Neuronal stem cell (in vitro differentiated cells): Measurements from ENCODE around the gene TRIM71.

ENCODE experiments used
- DNase-seq: peaks from one replicate; pipeline ENCODE4 v3.0.0-alpha.2; 2013; ENCODE audit warnings: low spot score
- H2AFZ ChIP-seq: one replicate; pipeline ENCODE4 v1.6.1; 2013; ENCODE audit warnings: mild to moderate bottlenecking, low read length, inconsistent platforms
- H2AK5ac ChIP-seq: 2 replicates; pipeline ENCODE4 v1.6.1; 2013; ENCODE audit warnings: low read depth, mild to moderate bottlenecking, inconsistent platforms, low read length, moderate library complexity, mixed read lengths
- H2BK120ac ChIP-seq: 2 replicates; pipeline ENCODE4 v1.6.1; 2013; ENCODE audit warnings: low read depth, mild to moderate bottlenecking, inconsistent platforms, low read length, moderate library complexity, mixed read lengths
- H2BK12ac ChIP-seq: one replicate; pipeline ENCODE4 v1.6.1; 2013; ENCODE audit warnings: low read length, inconsistent platforms
- H2BK15ac ChIP-seq: 2 replicates; pipeline ENCODE4 v1.6.1; 2013; ENCODE audit warnings: mild to moderate bottlenecking, low read length, inconsistent platforms, mixed read lengths
- H2BK5ac ChIP-seq: one replicate; pipeline ENCODE4 v1.6.1; 2013; ENCODE audit warnings: inconsistent platforms, mild to moderate bottlenecking, low read length, moderate library complexity
- H3K14ac ChIP-seq: one replicate; pipeline ENCODE4 v1.6.1; 2013; ENCODE audit warnings: low read length, inconsistent platforms
- H3K18ac ChIP-seq: 2 replicates; pipeline ENCODE4 v1.6.1; 2013; ENCODE audit warnings: low read length, inconsistent platforms
- H3K23ac ChIP-seq: 2 replicates; pipeline ENCODE4 v1.6.1; 2013; ENCODE audit warnings: low read depth, mild to moderate bottlenecking, mixed read lengths, low read length, inconsistent platforms; ENCODE audit not compliant: poor library complexity
- H3K27ac ChIP-seq: replicated peaks from 3 replicates; pipeline ENCODE4 v1.5.1; 2013; ENCODE audit warnings: low read length, inconsistent platforms
- H3K27me3 ChIP-seq, 3 experiments: 2 replicates each; pipeline ENCODE4 v1.6.1; 2013; ENCODE audit warnings: low read length in 3 of 3, mild to moderate bottlenecking in 2 of 3, inconsistent platforms in 1 of 3, low read depth in 1 of 3, mixed read lengths in 1 of 3, moderate library complexity in 1 of 3; ENCODE audit not compliant: control insufficient read depth in 3 of 3, insufficient read depth in 3 of 3
- H3K36me3 ChIP-seq, 2 donors: replicated peaks in 1 of 2; 2 replicates each; pipeline ENCODE4 v1.6.1; 2013; ENCODE audit warnings: low read length in 2 of 2; ENCODE audit not compliant: control insufficient read depth in 2 of 2, insufficient read depth in 2 of 2
- H3K4ac ChIP-seq: 2 replicates; pipeline ENCODE4 v1.6.1; 2013; ENCODE audit warnings: inconsistent platforms, mild to moderate bottlenecking, low read length, moderate library complexity
- H3K4me1 ChIP-seq, 2 donors: 1 replicate in 1 of 2; 2 replicates in 1 of 2; pipeline ENCODE4 v1.6.1; 2013; ENCODE audit warnings: low read length in 2 of 2, low read depth in 1 of 2; ENCODE audit not compliant: control insufficient read depth in 2 of 2, insufficient read depth in 1 of 2
- H3K4me2 ChIP-seq: one replicate; pipeline ENCODE4 v1.6.1; 2013; ENCODE audit warnings: mild to moderate bottlenecking, low read length, inconsistent platforms; ENCODE audit not compliant: insufficient read depth, poor library complexity, severe bottlenecking
- H3K4me3 ChIP-seq, 2 donors: 2 replicates each; pipeline ENCODE4 v1.5.1; 2013; ENCODE audit warnings: low read length in 2 of 2, mild to moderate bottlenecking in 2 of 2, inconsistent platforms in 1 of 2, moderate library complexity in 1 of 2
- H3K79me1 ChIP-seq: one replicate; pipeline ENCODE4 v1.6.1; 2013; ENCODE audit warnings: low read depth, mild to moderate bottlenecking, inconsistent platforms, low read length, moderate library complexity
- H3K9ac ChIP-seq: one replicate; pipeline ENCODE4 v1.6.1; 2013; ENCODE audit warnings: mild to moderate bottlenecking, low read depth, low read length, inconsistent platforms; ENCODE audit not compliant: poor library complexity
- H3K9me3 ChIP-seq, 2 donors: replicated peaks in 1 of 2; 2 replicates each; pipeline versions ENCODE3 to v1.6.1; 2013; ENCODE audit warnings: low read length in 2 of 2, mild to moderate bottlenecking in 2 of 2, inconsistent platforms in 1 of 2, low read depth in 1 of 2, mixed read lengths in 1 of 2, moderate library complexity in 1 of 2; ENCODE audit not compliant: control insufficient read depth in 2 of 2, insufficient read depth in 1 of 2
- H4K8ac ChIP-seq: one replicate; pipeline ENCODE4 v1.6.1; 2013; ENCODE audit warnings: low read depth, mild to moderate bottlenecking, inconsistent platforms, low read length, moderate library complexity
- H4K91ac ChIP-seq: one replicate; pipeline ENCODE4 v1.6.1; 2013; ENCODE audit warnings: low read length, low read depth, mild to moderate bottlenecking, inconsistent platforms; ENCODE audit not compliant: poor library complexity
- WGBS, 2 donors: extraction: QIAGEN DNeasy Blood & Tissue Kit; methylation state at CpG; one replicate each; pipeline ENCODE4 v1.1.7; 2013; ENCODE audit warnings: missing lambda C conversion rate in 2 of 2, mixed read lengths in 1 of 2; ENCODE audit not compliant: insufficient read length in 2 of 2, insufficient replicate concordance in 1 of 2; ENCODE audit errors: extremely low coverage in 2 of 2; 5-methylcytosine and 5-hydroxymethylcytosine counted together

Gene TRIM71

GRCh38 chr3:32817257-32817557 lies 590 bp upstream of the TRIM71 start:
- Histone ChIP-seq H3K9me3 (peaks cover 0 to 2% of the 10 kb centered on the region in 2 donors), H3K4me3 (peak overlapping the region; percentile 94 to 100), H2AK5ac (peak overlapping the region; percentile 99), H2AFZ (peak overlapping the region; percentile 87), H4K91ac (peak overlapping the region; percentile 95), H3K79me1 (peaks cover 7% of the 10 kb centered on the region), H3K23ac (peak overlapping the region; percentile 91), H3K27ac (peak overlapping the region; percentile 100), H3K36me3 (peaks cover 14 to 36% of the 10 kb centered on the region in 2 donors), H3K27me3 (no peaks in the 10 kb centered on the region), H2BK15ac (peak overlapping the region; percentile 92), H4K8ac (no peak overlapping the region), H2BK120ac (peak overlapping the region; percentile 91), H3K4me2 (peak overlapping the region; percentile 52), H3K14ac (peak overlapping the region; percentile 89), H3K9ac (peak overlapping the region; percentile 100), H3K4ac (peak overlapping the region; percentile 98), H2BK12ac (peak overlapping the region; percentile 100), H2BK5ac (peak overlapping the region; percentile 99), H3K4me1 (peaks cover 18 to 31% of the 10 kb centered on the region in 2 donors), H3K18ac (peak overlapping the region; percentile 100)
- no peak for DNase-seq
- WGBS, 2 donors, result no CpG with 5 or more reads among the region's 49 CpGs

DNA sequence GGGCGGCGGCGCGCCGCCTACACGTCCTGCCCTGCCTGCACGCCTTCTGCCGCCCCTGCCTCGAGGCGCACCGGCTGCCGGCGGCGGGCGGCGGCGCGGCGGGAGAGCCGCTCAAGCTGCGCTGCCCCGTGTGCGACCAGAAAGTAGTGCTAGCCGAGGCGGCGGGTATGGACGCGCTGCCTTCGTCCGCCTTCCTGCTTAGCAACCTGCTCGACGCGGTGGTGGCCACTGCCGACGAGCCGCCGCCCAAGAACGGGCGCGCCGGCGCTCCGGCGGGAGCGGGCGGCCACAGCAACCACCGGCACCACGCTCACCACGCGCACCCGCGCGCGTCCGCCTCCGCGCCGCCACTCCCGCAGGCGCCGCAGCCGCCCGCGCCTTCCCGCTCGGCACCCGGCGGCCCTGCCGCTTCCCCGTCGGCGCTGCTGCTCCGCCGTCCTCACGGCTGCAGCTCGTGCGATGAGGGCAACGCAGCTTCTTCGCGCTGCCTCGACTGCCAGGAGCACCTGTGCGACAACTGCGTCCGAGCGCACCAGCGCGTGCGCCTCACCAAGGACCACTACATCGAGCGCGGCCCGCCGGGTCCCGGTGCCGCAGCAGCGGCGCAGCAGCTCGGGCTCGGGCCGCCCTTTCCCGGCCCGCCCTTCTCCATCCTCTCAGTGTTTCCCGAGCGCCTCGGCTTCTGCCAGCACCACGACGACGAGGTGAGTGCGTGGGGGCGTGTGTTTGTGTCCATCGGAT lies 602 bp downstream of the TRIM71 start:
- Histone ChIP-seq H4K91ac (no peak overlapping the region), H3K14ac (peak overlapping the region; percentile 97), H3K18ac (peak overlapping the region; percentile 100), H2BK120ac (peak overlapping the region; percentile 91), H2AK5ac (peak overlapping the region; percentile 99), H3K4me3 (peak overlapping the region; percentile 94 to 100), H3K23ac (peak overlapping the region; percentile 96), H3K36me3 (peaks cover 14 to 47% of the 10 kb centered on the region in 2 donors), H2AFZ (no peak overlapping the region), H2BK5ac (peak overlapping the region; percentile 99), H3K9ac (peak overlapping the region; percentile 100), H3K4me1 (peaks cover 18 to 37% of the 10 kb centered on the region in 2 donors), H3K4me2 (peak overlapping the region; percentile 72), H3K4ac (peak overlapping the region; percentile 89), H4K8ac (no peak overlapping the region), H2BK12ac (peak overlapping the region; percentile 84), H2BK15ac (peak overlapping the region; percentile 49), H3K27me3 (no peaks in the 10 kb centered on the region), H3K27ac (peak overlapping the region; percentile 100), H3K9me3 (peaks cover 0 to 2% of the 10 kb centered on the region in 2 donors), H3K79me1 (peaks cover 7% of the 10 kb centered on the region)
- WGBS, 2 donors, result no CpG with 5 or more reads among the region's 111 CpGs
- DNase-seq, result no peak

DNA sequence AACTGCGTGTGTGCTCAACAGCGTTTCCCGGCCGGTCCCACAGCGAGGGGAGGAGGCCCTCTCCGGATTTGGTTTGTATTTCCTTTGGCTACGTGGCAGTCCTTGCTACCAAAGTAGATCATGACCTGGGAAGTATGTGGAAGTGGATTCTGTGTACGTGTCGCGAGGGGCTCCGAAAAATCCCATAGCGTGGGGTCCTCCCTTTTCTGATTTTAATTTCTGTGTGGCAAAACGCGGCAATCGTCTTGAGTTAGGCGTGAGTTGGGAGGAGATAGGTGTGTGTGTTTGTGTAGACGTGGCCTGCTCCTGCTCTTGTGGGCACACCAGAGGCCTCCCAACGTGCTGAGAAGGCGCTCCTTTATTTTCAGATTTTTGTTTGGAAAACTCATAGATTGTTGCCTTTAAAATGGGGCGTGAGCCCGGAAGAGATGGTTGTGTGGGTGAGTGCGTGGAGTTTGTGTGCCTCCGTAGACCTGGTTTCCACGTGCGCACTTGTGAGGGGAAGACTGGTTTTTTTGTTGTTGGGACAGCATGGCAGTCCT lies 1.2 kb downstream of the TRIM71 start:
- no peak overlapping the region for H4K8ac ChIP-seq
- peaks cover 14 to 54% of the 10 kb centered on the region in 2 donors for H3K36me3 ChIP-seq
- peak overlapping the region; percentile 76 for H3K4ac ChIP-seq
- peak overlapping the region; percentile 94 for H2AK5ac ChIP-seq
- H3K9me3 ChIP-seq, result peaks cover 0 to 2% of the 10 kb centered on the region in 2 donors
- peak overlapping the region; percentile 100 for H3K27ac ChIP-seq
- peak overlapping the region; percentile 97 for H3K14ac ChIP-seq
- DNase-seq, result no peak
- peak overlapping the region; percentile 72 for H3K4me2 ChIP-seq
- no peak overlapping the region for H2AFZ ChIP-seq
- no peak overlapping the region for H4K91ac ChIP-seq
- H3K79me1 ChIP-seq, result peaks cover 7% of the 10 kb centered on the region
- no peak overlapping the region for H2BK120ac ChIP-seq
- peak overlapping the region; percentile 95 for H3K18ac ChIP-seq
- H3K9ac ChIP-seq, result peak overlapping the region; percentile 100
- H3K4me1 ChIP-seq, result peaks cover 16 to 32% of the 10 kb centered on the region in 2 donors
- no peak overlapping the region for H2BK15ac ChIP-seq
- H3K27me3 ChIP-seq, result no peaks in the 10 kb centered on the region
- H2BK12ac ChIP-seq, result no peak overlapping the region
- H3K23ac ChIP-seq, result peak overlapping the region; percentile 96
- peak overlapping the region; percentile 94 to 100 for H3K4me3 ChIP-seq
- peak overlapping the region; percentile 99 for H2BK5ac ChIP-seq
- WGBS, 2 donors, result no CpG with 5 or more reads among the region's 25 CpGs
